K562 (cell line): Measurements from ENCODE around the gene PHF1. TPM values are rescaled to one million over a fixed set of nuclear protein-coding genes. Genes with fewer than 3 reads are reported as not detected.

Experiments used
- ARID1B ChIP-seq: fragments of 450-650 bp; IDR thresholded peaks from 2 replicates; pipeline ENCODE4 v1.6.1; 2016; ENCODE audit warnings: antibody characterized with exemption, mild to moderate bottlenecking, inconsistent platforms
- CBFA2T3 ChIP-seq: fragments of 450-650 bp; IDR thresholded peaks from 2 replicates; pipeline ENCODE4 v1.6.1; 2017
- CSDE1 ChIP-seq, 2 experiments: fragments of 450-650 bp; IDR thresholded peaks; 2 replicates each; pipeline ENCODE4 v1.6.1; 2016; ENCODE audit warnings: mild to moderate bottlenecking in 1 of 2
- DACH1 ChIP-seq: fragments of 450-650 bp; IDR thresholded peaks from 2 replicates; pipeline ENCODE4 v1.6.1; 2018; ENCODE audit not compliant: partially characterized antibody
- DPF2 ChIP-seq: fragments of 450-650 bp; IDR thresholded peaks from 2 replicates; pipeline ENCODE4 v1.6.1; 2016
- ELF2 ChIP-seq: fragments of 250-450 bp; sonication (Bioruptor Pico); IDR thresholded peaks from 2 replicates; pipeline ENCODE4 v1.5.0; 2021; ENCODE audit warnings: mild to moderate bottlenecking
- GTF2E2 ChIP-seq: fragments of 200-800 bp; sonication (Bioruptor generic); IDR thresholded peaks from 2 replicates; pipeline ENCODE4 v1.6.1; 2016; ENCODE audit warnings: missing genetic modification characterization, missing compliant biosample characterization
- HMG20B ChIP-seq: fragments of 250-450 bp; sonication (Bioruptor Pico); IDR thresholded peaks from 2 replicates; pipeline ENCODE4 v1.5.0; 2021; ENCODE audit warnings: mild to moderate bottlenecking
- HMGXB4 ChIP-seq: sonication (generic); formaldehyde crosslinking; IDR thresholded peaks from 2 replicates; pipeline ENCODE4 v1.8.1; 2023; ENCODE audit warnings: mild to moderate bottlenecking, missing genetic modification reagents
- HNRNPH1 ChIP-seq: fragments of 200-400 bp; formaldehyde crosslinking; optimal IDR thresholded peaks from 2 replicates; pipeline ENCODE3; 2017; ENCODE audit warnings: low read depth, mild to moderate bottlenecking, low read length, moderate library complexity
- KDM1A ChIP-seq, 2 experiments: fragments of 450-650 bp; IDR thresholded peaks; 2 replicates each; pipeline ENCODE4 v1.6.1; 2016; ENCODE audit warnings: mild to moderate bottlenecking in 2 of 2
- LEF1 ChIP-seq: fragments of 450-650 bp; IDR thresholded peaks from 2 replicates; pipeline ENCODE4 v1.6.1; 2016; ENCODE audit warnings: mild to moderate bottlenecking
- MEIS2 ChIP-seq: fragments of 450-650 bp; IDR thresholded peaks from 2 replicates; pipeline ENCODE4 v1.6.1; 2014; ENCODE audit warnings: mild to moderate bottlenecking; ENCODE audit not compliant: partially characterized antibody
- MNT ChIP-seq, 2 experiments: fragments of 450-650 bp; conservative IDR thresholded peaks; 2 replicates each; pipeline ENCODE4 v1.6.1; 2017; ENCODE audit warnings: mild to moderate bottlenecking in 2 of 2, moderate library complexity in 2 of 2
- MXI1 ChIP-seq: IDR thresholded peaks from 2 replicates; pipeline ENCODE4 v1.6.1; 2011; ENCODE audit warnings: low read depth, mild to moderate bottlenecking, improper control_type of control experiment, low read length
- NCOR1 ChIP-seq: fragments of 450-650 bp; IDR thresholded peaks from 2 replicates; pipeline ENCODE4 v1.6.1; 2016; ENCODE audit warnings: mild to moderate bottlenecking, moderate library complexity
- SMARCA4 ChIP-seq: fragments of 450-650 bp; IDR thresholded peaks from 2 replicates; pipeline ENCODE4 v1.6.1; 2016
- TRIM24 ChIP-seq, 2 experiments: fragments of 450-650 bp; IDR thresholded peaks; 2 replicates each; pipeline ENCODE4 v1.6.1; 2016
- ZNF175 ChIP-seq: fragments of 200-800 bp; sonication (Bioruptor generic); IDR thresholded peaks from 2 replicates; pipeline ENCODE4 v1.6.1; 2016; ENCODE audit warnings: low read depth, mild to moderate bottlenecking, missing genetic modification characterization, missing compliant biosample characterization
- polyA plus RNA-seq, 8 experiments: library from polyadenylated mRNA; depleted of rRNA in 4 of 8; stranded (reverse) in 5 of 8; unstranded in 3 of 8; fragments of >200 nt; fragmentation: Nextera tagmentation in 2 of 8; fragmentation: Illumina TruSeq in 1 of 8; extraction: Ambion mirVana in 2 of 8; extraction: Trizol in 1 of 8; gene quantifications; 2 replicates each; pipeline versions ENCODE4 v1.2.1 to v1.2.3, GENCODE V29; 2011 to 2014; ENCODE audit warnings: inconsistent platforms in 1 of 8, missing spikeins in 1 of 8
- total RNA-seq, 7 experiments: library from RNA; depleted of rRNA in 6 of 7; stranded (reverse); fragments of >200 nt in 6 of 7; fragmentation: Illumina TruSeq in 2 of 7; extraction: Trizol in 2 of 7; gene quantifications; 2 replicates each; pipeline versions ENCODE4 v1.2.1 to v1.2.3, GENCODE V29; 2011 to 2021; ENCODE audit warnings: low replicate concordance in 1 of 7

PHF1 gene
- total and polyA plus RNA-seq, 9 of the 15 experiments (the other 6 are each of a cell fraction or from before 2014, with no cell fraction given), result 3.7 to 64.2 (median 33.7) TPM

- 0 out of 2 replicates have a peak, but pooled peaks have one; percentile 7 for TF ChIP-seq MXI1
- no peak for TF ChIP-seq ELF2
- TF ChIP-seq DACH1, result peak; percentile 65
- peak; percentile 78 for TF ChIP-seq MEIS2
- peak in 1 of 2 experiments; percentile 70; a peak in 2 of 4 replicates for TF ChIP-seq KDM1A (IDR thresholded peaks at IDR 0.05)
- TF ChIP-seq MNT (conservative IDR thresholded peaks at IDR 0.05), result peak; percentile 9 to 14; a peak in 2 of 4 replicates
- 0 out of 4 replicates have a peak, but pooled peaks have one; percentile 5 to 8 for TF ChIP-seq TRIM24 (IDR thresholded peaks at IDR 0.05)
- TF ChIP-seq CSDE1 (IDR thresholded peaks at IDR 0.05), result peak in 1 of 2 experiments; percentile 55; a peak in 1 of 4 replicates
- peak; percentile 36; the same call in 1 of the 2 replicates for TF ChIP-seq SMARCA4
- TF ChIP-seq HNRNPH1, result no peak
- 0 out of 2 replicates have a peak, but pooled peaks have one; percentile 33 for TF ChIP-seq LEF1
- TF ChIP-seq CBFA2T3, result peak; percentile 45
- no peak for TF ChIP-seq HMG20B (CRISPR knock-in tag)
- peak; percentile 54; the same call in 1 of the 2 replicates for TF ChIP-seq DPF2
- TF ChIP-seq GTF2E2 (tag), result no peak
- TF ChIP-seq NCOR1, result peak; percentile 39; the same call in 1 of the 2 replicates
- TF ChIP-seq ZNF175 (CRISPR knock-in tag), result no peak
- TF ChIP-seq ARID1B, result 0 out of 2 replicates have a peak, but pooled peaks have one; percentile 35
- TF ChIP-seq HMGXB4 (CRISPR knock-in tag), result no peak
Measured at GRCh38 chr6:33392595-33392948, 18.2 kb upstream of the PHF1 start (continued).
